GM18505 (cell line): ENCODE data around the gene CTCF.
"Not testable (repeated sequence)": the region's sequence is repeated elsewhere in the genome, so short reads cannot be mapped to it uniquely, and the experiment has no call there.

Experiments
- ATAC-seq: cut with Tn5 transposase; IDR thresholded peaks from one replicate; pipeline ENCODE4 v1.9.1; 2021; ENCODE audit not compliant: unreplicated experiment
- POLR2A ChIP-seq: IDR thresholded peaks from 4 replicates; pipeline ENCODE4 v1.6.1; 2011; ENCODE audit warnings: borderline replicate concordance; ENCODE audit not compliant: insufficient read depth, insufficient read length; ENCODE audit errors: extremely low read depth

CTCF gene

GRCh38 chr16:67528870-67529581 is 33.3 kb upstream of the CTCF start:
- ATAC-seq, result no peak
- TF ChIP-seq POLR2A, result no peak

DNA sequence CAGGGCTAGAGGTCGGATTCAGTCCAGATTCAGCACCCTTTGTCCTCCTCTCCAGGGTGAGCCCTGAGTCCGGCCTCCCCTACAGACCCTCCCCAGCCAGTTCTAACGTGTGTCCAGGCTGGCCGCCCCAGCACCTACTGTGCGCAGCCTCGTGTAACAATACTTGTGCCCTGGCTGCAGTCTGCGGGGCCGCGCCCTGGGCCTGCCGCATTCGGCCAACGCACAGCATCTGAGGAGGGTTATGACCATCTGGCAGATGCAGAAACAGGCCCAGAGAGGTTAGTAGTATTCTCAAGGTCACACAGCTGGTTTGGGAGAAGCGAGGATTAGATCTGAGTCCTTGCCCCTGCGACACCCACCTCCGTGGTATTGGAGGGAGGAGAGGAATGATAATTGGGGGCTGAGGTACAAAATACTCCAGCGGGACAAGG is 32.7 kb upstream of the CTCF start:
- TF ChIP-seq POLR2A, result no peak
- no peak for ATAC-seq

- no peak for ATAC-seq
- TF ChIP-seq POLR2A, result no peak
Measured at GRCh38 chr16:67530013-67530939, 32.0 kb upstream of the CTCF start.

DNA sequence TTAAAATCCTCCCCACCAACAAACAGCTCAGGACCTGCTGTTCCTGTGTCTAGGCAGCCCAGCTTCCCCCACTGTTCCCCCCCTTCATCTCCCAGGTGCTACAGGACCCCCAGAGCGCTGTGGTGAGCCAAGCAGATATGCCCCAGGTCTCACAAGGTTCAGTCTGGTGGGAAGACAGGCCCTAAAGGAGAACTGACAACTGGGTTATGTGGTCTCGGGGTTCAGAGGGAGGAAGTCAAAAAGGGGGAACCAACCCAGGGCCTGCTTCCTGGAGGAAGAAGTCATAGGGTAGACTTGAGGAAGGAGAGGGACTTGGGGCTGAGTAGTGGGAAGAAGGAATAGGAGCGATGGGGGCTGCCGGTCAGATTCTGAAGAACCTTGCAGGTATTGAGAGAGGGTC is 31.1 kb upstream of the CTCF start:
- ATAC-seq, result no peak
- TF ChIP-seq POLR2A, result no peak

DNA sequence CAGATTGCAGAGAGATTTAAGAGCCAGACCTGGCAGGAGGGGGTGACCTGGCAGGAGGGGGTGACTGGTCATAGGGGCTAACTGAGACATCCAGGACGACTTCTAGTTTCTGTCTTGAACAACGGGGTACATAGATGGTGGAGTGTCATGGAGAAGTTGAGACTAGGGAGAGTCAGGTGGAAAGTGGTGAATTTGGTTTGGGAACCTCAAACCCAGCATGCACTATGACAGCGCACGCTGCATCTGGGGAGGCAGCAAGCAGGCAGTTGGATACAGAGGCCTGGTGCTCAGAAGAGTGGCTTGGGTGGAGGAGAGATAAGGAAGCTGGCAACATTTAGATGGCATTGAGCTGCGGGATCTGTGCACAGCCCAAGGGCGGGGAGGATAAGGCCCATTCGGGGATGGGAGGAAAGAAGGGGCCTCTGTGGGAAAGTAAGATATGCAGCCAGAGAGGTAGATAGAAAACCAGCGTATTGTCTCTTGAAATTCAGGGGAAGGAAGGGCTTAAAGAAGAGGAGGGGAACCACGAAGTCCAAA is 29.2 kb upstream of the CTCF start:
- TF ChIP-seq POLR2A, result no peak
- ATAC-seq, result no peak

DNA sequence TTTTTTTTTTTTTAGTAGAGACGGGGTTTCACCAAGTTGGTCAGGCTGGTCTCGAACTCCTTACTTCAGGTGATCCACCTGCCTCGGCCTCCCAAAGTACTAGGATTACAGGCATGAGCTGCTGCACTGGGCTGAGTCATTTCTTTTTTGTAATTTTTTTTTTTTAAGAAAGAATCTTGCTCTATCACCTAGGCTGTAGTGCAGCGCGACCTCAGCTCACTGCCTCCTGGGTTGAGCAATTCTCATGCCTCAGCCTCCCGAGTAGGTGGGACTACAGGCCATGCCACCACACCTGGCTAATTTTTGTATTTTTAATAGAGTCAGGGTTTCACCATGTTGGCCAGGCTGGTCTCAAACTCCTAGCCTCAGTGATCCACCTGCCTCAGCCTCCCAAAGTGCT is 28.3 kb upstream of the CTCF start:
- ATAC-seq, result not testable (repeated sequence)

GRCh38 chr16:67534431-67534830 is 27.9 kb upstream of the CTCF start:
- TF ChIP-seq POLR2A, result no peak
- ATAC-seq, result no peak

GRCh38 chr16:67535201-67535600 is 27.1 kb upstream of the CTCF start:
- no peak for TF ChIP-seq POLR2A
- no peak for ATAC-seq

GRCh38 chr16:67537270-67537635 is 25.1 kb upstream of the CTCF start:
- ATAC-seq, result no peak
- TF ChIP-seq POLR2A, result no peak

DNA sequence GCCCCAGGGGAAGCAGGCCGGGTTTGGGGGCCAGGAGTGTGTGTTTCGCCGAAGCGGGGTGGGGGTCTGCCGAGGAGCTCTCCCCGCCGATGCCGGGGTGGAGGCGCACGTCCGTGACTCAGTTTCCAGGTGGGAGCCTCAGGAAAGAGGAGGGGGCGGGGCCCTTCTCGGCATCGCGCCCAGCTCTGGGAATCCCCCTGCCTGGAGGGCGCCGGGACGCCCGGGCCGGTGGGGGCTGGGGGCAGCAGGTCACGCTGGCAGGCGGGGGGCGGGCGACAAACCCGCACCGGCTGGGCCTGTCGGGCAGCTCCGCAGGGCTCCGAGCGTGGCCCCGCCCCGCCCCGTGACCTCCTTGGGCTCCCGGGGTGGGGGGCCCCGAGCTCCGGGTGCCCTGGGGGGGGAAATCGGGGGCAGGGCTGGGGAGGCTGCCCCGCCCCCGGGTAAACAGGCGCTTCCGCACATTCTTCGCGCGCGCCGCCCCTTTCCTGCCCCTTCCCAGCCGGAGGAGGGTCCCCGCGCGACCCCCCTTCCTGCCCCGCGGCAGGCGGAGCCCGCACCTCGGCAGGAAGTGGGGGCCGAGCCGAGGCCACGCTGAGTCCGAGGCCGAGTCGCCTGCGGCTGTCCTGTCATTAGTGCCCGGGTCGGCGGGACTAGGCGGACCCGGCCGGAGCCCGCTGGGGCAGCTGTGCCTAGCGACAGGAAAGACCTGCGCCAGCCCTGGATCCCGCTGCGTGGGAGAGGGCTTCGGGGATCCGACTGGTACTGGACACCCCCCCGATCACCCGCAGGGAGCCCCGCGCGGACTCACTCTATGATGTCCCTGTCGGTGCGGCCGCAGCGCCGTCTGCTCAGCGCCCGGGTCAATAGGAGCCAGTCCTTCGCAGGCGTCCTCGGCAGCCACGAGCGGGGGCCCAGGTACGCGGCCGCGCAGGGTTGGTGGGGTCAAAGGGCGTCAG is 24.4 kb upstream of the CTCF start:
- ATAC-seq, result no peak
- no peak for TF ChIP-seq POLR2A

DNA sequence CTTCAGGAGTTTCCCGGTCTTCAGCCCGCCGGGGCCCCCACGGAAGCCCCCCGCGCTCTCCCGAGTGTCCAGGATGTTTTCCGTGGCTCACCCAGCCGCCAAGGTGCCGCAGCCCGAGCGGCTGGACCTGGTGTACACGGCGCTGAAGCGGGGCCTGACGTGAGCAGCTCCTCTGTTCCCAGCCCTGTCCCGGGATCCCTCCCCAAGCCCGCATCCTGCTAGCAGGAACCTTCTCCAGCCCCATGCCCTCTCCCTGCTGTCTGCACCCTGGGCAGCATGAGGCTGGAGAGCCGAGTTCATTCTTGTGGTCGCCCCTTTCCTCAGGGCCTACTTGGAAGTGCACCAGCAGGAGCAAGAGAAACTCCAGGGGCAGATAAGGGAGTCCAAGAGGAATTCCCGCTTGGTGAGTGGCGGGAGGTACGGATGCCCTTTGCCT is 23.6 kb upstream of the CTCF start:
- TF ChIP-seq POLR2A, result no peak
- no peak for ATAC-seq

DNA sequence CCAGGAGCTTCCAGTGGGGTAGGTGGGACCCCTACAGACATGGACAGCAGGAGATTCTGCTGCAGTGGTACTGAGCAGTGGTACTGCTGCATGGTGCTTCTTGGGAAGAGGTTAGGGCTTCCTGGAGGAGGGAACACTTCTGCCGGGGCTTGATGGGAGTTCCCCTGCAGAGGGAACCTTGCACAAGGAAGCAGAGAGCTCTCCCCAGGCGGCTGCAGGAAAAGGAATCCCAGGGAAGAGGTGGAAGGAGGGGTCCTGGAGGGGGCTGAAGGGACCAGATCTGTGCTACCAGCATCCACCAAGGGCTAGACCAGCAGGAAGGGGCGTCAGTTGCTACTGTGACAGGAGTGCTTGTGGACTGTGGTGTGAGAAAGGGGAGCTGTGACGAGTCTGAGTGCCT is 23.1 kb upstream of the CTCF start:
- TF ChIP-seq POLR2A, result no peak
- ATAC-seq, result no peak
